ENCODE results near the gene GFRA1. TPM values are rescaled to one million over a fixed set of nuclear protein-coding genes. Genes with fewer than 3 reads are reported as not detected.

Gene GFRA1
- total and polyA plus RNA-seq, 2 donors (not counting 3 experiments of a cell fraction or from before 2014, with no cell fraction given) = 0.22 to 0.88 TPM

GRCh38 chr10:116251602-116252395, 21.2 kb downstream of the GFRA1 start:
- H3K9ac ChIP-seq (replicated peaks; ENCODE audit: extremely low read depth, insufficient read depth, low read length) = no peak overlapping the region
- H3K36me3 ChIP-seq (ENCODE audit: control insufficient read depth in 2 of 2, extremely low read depth in 1 of 2, insufficient read depth in 2 of 2, low read length in 2 of 2) = no peaks in the 10 kb centered on the region
- no peaks in the 10 kb centered on the region for H3K27me3 ChIP-seq (ENCODE audit: control insufficient read depth in 2 of 2, insufficient read depth in 2 of 2, low read length in 2 of 2)
- ChIA-PET CTCF (no interaction called here), POLR2A (no interaction called here)
- H3K79me2 ChIP-seq (ENCODE audit: control insufficient read depth, insufficient read depth, low read length) = no peaks in the 10 kb centered on the region
- H3K27ac ChIP-seq (ENCODE audit: insufficient read depth, low read depth, low read length) = no peak overlapping the region
- H2AFZ ChIP-seq (ENCODE audit: low read depth, low read length) = no peak overlapping the region
- no peaks in the 10 kb centered on the region for H3K9me3 ChIP-seq (replicated peaks; ENCODE audit: control insufficient read depth, insufficient read depth, low read length)
- H3K4me2 ChIP-seq (ENCODE audit: insufficient read depth, low read length) = no peak overlapping the region
- no peak for FAIRE-seq
- intact Hi-C loops (cut with micrococcal nuclease) = no loop called here
- H3K9me1 ChIP-seq (replicated peaks; ENCODE audit: control insufficient read depth, extremely low read depth, insufficient read depth, low read length) = no peaks in the 10 kb centered on the region
- no peaks in the 10 kb centered on the region for H3K4me1 ChIP-seq (ENCODE audit: control insufficient read depth, extremely low read depth, insufficient read depth, low read length)
- TF ChIP-seq GATA2 (IDR thresholded peaks at IDR 0.05; ENCODE audit: insufficient read depth, insufficient read length, low read depth, low read length) (no peak), POLR2A (IDR thresholded peaks at IDR 0.05; ENCODE audit: low read depth, low read length) (no peak), CTCF (IDR thresholded peaks at IDR 0.05; ENCODE audit: extremely low read depth in 1 of 2, insufficient read depth in 1 of 2, low read depth in 1 of 2, low read length in 2 of 2) (no peak), POLR2AphosphoS5 (IDR thresholded peaks at IDR 0.05; ENCODE audit: insufficient read depth, low read depth, low read length) (no peak), EZH2 (IDR thresholded peaks at IDR 0.05; ENCODE audit: borderline replicate concordance, low read depth, low read length, severe bottlenecking) (no peak), JUN (IDR thresholded peaks at IDR 0.05; ENCODE audit: borderline replicate concordance, insufficient read depth, insufficient read length, low read depth) (no peak), FOS (IDR thresholded peaks at IDR 0.05; ENCODE audit: borderline replicate concordance, insufficient read depth, low read length) (no peak), MAX (IDR thresholded peaks at IDR 0.05; ENCODE audit: insufficient read depth, insufficient read length) (no peak), MYC (IDR thresholded peaks at IDR 0.05; ENCODE audit: low read depth, low read length) (no peak)
- BruUV-seq (replicated peaks) = no TSS peak
- H4K20me1 ChIP-seq (replicated peaks; ENCODE audit: control insufficient read depth, extremely low read depth, insufficient read depth, low read length) = no peaks in the 10 kb centered on the region
- dilution Hi-C loops (cut with MboI; ENCODE audit: extremely low pct_ligation_motif_present, low sequenced_read_pairs) = no loop called here
- H3K4me3 ChIP-seq (replicated peaks in 1 of 3; ENCODE audit: insufficient read depth in 1 of 3, low read depth in 1 of 3, low read length in 3 of 3) = no peak overlapping the region
- no peak for DNase-seq (ENCODE audit: low read depth, low spot score)
